Activated CD8-positive, alpha-beta memory T cell treated with anti-CD3 and anti-CD28 coated beads for 48 hours (primary cell): ENCODE results near the gene NFATC4.
"Not testable (repeated sequence)": the region's sequence is repeated elsewhere in the genome, so short reads cannot be mapped to it uniquely, and the experiment has no call there.

Source experiments
- DNase-seq, 3 experiments: peaks; one replicate each; pipeline ENCODE4 v3.0.0-alpha.2; 2020; ENCODE audit warnings: low read depth in 2 of 3, low spot score in 2 of 3

The NFATC4 gene

GRCh38 chr14:24387579-24387978 is 19.6 kb downstream of the NFATC4 start:
- DNase-seq, result not testable (repeated sequence)

DNA sequence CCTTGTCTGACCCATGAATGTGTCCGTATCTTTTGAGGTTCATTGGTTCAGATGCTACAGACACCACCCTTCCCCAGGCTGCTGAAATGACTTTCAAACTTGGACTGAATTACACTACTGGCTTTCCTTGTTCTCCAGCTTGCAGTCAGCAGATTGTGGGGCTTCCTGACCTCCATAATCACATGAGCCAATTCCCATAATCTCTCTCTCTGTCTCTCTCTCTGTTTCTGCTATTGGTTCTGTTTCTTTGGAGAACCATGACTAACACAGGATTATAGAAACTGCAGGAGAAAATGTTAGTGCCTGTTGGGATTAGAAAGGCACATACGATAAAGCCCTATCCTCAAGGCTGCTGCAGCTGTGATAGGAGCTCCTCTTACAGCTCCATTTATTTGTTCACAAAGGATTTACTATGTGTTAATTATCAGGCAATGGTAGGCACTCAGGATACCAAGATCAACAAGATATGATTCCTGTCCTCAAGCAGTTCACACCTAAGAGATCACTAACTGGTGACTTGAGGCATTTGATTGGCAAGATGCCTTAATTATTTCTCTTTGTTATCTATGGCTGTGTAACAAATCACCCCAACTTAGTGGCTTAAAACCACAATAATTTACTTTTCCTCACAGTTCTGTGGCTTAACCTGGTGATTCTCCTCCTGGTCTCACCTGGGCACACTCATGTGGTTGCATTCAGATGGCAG is 20.6 kb downstream of the NFATC4 start:
- DNase-seq, result no peak

- DNase-seq, result no peak
Observed at GRCh38 chr14:24389226-24389848, 21.4 kb downstream of the NFATC4 start.

DNA sequence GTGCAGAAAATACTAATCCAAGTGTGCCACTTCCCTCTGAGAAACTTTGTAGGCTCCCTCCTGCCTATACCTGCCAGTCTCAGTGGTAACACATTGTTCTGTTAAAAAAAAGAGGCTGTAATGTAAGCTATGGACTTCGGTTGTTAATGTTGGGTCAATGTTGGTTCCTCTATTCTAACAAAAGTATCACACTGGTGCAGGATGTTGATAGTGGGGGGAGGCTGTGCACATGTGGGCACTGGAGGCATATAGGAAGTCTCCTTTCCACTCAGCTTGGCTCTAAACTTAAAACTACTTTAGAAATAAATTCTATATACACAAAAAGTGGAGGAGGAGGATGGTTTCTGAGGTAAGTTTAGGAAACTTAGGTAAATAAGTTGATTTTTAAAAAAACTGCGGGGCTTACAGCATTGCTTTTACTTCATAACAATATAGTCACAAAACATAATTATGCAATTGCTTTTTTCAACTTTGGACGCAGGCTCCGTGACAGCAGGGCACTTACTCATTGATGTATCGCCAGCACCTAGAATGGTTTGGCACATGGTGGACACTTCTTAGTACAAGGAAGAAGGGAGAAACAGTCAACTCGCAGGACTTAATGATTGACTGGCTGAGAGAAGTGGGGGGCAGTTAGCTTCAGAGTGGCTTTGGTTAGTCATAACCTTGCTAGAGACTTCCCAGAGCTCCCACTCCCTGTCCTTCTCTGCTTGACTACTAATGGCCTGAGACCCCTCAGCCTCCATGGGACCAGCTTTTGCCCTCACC is 22.9 kb downstream of the NFATC4 start:
- no peak for DNase-seq

- DNase-seq, result no peak
Observed at GRCh38 chr14:24392325-24393091, 24.5 kb downstream of the NFATC4 start.

GRCh38 chr14:24394275-24394674 is 26.3 kb downstream of the NFATC4 start:
- no peak for DNase-seq

DNA sequence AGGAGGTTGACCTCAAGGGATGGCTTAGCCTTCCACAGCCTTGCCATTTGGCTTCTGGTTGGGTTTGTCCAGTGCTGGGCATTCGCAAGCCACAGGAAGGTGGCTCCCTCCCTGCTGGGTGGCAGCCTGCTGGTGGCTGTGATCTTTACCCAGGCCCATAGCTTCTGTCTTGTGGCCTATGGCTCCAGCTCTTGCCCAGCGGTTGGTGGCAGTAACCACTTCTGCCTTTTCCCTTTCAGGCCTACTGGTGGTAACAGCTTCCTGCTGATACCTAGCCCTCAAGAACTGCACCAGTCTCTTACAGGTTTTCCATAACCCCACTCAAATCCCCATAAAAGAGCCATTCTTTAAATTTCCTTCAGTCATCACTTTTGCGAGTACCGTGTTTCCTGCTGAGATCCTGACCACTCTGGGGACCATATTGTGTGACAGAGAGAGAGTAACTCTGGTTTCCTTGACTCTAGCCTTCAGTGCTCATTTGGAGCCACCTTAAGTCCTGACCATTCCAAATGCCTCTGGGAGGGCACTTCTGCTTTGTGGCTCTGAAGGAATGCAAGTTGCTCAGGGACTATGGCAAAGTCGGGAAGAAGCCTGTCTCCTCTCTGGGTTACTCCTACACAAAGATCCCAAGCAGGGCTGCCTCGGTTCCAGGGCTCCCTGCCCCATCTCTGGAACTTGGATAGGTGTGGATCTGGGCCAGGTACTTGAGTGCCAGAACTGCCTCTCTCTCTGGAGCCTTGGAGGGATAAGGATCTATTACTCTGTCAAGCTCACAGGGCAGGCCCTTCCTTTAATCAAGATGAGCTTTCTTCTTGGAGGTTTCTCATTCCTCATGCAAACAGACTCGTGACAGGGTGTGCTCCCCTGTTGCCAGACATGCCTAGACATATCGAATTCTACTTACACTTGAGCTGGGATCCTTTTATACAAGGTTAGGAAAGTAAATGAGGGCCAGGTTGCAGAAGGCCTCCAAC is 27.9 kb downstream of the NFATC4 start:
- DNase-seq, result no peak

GRCh38 chr14:24397639-24398292 is 29.8 kb downstream of the NFATC4 start:
- DNase-seq, result no peak

DNA sequence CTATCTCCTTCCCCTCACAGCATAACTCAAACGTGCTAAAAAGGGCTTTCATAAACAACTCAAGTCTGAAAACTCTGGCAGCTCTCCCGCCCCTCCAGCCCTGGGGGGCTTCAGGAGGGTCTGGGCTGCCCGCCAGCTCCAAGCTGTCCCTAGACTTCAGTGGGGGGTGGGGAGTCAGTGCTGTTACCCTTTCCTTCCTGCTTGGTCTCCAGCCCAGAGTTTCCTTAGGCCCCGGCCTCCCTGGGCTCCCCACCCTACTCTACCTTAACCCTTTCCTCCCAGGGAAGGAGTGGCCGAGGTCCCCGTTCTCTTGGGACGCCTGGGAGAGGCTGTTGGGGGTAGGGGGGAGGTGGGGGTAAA is 30.3 kb downstream of the NFATC4 start:
- no peak for DNase-seq

GRCh38 chr14:24398653-24399446 is 30.9 kb downstream of the NFATC4 start, which contains the start of gene NYNRIN:
Gene NYNRIN, plus strand, starts transcription at chr14:24399003. Its CDS starts 244 bp downstream, at chr14:24399247.
- no peak for DNase-seq

GRCh38 chr14:24399447-24399822 is 31.5 kb downstream of the NFATC4 start:
- DNase-seq, result no peak

DNA sequence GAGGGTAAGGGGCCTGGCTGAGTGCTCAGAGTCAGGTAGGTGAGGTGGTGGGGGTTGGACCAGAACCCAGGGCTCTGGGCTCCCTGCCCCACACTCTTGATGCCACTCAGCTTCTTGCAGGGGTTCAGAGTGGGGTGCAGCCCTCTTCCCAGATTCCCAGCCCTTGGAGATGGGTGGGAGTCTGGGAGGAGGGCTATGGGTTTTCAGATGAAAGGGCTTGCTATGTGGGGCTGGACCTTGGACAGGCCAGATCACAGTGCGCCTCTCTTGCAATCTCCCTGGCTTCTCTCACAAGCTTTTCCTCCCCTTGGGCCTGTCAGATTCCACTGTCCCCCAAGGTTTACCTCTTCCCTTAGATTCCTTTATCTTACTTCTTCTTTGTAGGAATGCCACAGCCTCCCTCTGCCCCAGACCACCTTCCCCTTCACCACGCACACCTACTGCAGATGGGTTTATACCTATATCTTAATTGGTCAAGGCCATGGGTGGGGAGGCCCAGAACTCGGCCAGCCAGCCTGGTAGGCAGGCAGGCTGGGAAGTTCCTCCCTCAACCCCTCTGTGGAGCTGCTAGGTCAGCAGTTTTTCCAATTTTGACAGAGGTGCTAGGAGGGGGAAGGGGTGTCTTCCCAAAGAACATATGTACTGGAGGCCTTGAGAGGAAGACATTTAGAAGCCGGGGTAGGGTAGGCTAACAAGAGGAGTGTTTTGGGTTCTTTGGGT is 32.2 kb downstream of the NFATC4 start:
- no peak for DNase-seq

GRCh38 chr14:24401810-24402702 is 34.1 kb downstream of the NFATC4 start:
- no peak for DNase-seq

DNA sequence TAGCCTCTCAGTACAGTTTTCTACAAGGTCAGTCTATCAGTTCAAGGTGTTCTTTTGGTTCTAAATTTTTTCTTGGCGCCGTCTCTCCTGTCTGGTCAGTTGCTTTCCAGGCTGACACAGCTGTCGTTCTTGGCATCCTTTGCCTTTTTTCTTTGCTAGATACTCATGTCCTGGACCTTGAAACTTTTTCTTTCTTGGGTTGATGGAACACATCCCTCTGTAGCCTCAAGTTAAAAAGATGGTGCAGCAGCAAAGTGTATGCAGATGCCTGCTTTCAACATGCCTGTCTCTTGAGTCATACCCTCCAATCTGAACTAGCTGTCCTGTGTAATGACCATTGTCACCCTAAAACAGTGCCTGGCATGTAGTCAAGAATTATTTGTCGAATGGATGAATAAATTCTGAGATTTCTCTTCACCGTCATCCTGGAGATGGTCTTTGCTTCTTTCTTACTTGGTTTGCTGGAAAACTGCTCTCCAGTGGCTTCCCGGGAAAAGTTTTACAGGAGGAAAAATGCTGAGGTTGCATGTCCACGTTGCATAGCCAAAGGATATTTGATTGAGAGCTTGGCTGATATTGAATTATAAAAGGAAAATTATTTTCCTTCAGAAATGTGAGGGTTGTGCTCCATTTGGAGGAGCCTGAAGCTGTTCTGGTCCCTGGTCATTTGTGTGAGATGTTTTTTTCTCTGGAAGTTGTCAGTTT is 35.5 kb downstream of the NFATC4 start:
- no peak for DNase-seq

DNA sequence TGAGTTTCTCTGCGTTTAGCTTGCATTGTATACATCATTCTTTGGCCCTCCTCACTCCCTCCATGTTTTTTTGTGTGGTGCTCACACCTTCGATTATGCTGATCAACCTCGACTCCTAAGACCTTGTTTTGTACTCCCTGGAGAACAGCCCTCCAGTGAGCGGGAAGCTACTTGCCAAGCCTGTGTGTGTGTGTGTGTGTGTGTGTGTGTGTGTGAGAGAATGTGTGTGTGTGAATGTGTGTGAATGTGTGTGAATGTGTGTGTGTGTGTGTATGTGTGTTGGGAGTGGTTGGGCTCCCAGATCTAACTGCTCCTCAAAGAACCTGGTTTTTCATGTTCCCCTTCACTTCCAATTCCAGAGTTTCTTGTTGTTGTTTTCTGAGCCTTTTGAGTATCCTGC is 36.8 kb downstream of the NFATC4 start:
- DNase-seq, result no peak

DNA sequence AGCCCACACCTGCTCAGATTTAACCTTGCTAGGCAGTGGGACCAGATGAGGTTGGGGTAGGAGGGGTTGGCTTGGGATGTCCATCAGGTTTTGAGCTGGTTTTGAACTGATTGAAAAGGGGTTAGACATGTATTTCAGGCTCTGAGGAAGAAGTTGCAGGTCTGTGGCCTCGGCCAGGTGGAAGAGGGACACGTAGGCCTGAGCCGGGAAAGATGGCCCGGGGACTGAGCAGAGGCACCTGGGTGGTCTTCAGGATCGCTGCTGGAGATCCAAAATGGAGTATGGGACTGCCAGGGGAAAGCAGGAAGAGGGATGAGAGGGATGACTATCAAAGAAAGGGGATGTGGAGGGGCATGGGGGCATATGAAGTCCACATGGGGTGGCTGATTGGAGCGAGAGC is 38.4 kb downstream of the NFATC4 start:
- no peak for DNase-seq
